ENCODE measurements around the gene ELMO2.

The ELMO2 gene, protein sequence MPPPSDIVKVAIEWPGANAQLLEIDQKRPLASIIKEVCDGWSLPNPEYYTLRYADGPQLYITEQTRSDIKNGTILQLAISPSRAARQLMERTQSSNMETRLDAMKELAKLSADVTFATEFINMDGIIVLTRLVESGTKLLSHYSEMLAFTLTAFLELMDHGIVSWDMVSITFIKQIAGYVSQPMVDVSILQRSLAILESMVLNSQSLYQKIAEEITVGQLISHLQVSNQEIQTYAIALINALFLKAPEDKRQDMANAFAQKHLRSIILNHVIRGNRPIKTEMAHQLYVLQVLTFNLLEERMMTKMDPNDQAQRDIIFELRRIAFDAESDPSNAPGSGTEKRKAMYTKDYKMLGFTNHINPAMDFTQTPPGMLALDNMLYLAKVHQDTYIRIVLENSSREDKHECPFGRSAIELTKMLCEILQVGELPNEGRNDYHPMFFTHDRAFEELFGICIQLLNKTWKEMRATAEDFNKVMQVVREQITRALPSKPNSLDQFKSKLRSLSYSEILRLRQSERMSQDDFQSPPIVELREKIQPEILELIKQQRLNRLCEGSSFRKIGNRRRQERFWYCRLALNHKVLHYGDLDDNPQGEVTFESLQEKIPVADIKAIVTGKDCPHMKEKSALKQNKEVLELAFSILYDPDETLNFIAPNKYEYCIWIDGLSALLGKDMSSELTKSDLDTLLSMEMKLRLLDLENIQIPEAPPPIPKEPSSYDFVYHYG

DNA sequence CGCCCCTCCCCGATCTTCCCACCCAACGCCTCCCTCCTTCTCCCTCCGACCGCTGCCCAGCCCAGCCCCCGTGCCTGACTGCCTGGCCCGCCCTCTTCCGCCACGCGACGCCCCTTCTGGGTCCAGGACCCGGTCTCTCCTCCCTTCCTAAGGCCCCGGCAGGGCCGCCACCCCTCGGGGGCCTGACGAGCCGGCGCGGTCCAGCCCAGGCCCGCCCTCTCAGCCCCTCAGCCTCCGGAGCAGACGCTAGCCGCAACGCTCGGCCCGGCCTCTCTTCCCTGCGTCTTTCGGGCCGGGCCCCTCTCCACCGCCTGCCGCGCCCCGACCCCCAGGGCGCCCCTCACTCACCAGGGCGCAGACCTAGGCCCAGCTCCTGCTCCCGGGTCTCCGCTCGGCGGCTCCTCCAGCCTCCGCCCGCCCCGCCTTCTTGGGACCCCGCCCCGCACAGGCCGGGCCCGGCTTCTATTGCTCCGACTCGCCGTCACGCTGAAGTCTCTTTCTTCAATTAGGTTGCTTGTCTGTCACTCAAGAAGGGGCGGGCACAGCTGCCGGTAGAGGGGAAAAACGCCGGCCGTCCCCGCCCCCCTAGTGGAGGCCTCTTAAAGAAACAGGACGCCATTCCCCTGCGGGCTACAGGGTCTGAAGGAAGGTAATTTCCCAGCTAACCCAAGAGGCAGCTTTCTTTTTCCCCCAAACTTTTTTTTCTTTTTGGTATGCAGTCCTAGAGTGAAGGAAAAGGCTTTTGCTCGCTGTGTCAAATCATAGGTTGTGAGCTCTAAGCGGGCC lies at the start of gene ELMO2:
TSS of gene ELMO2 (minus strand) at position 416 of the 786 bp plus-strand sequence. CDS start 12,133 bp downstream, outside the sequence.
- peak; percentile 92 for DNase-seq (ENCODE audit: low read depth)

DNA sequence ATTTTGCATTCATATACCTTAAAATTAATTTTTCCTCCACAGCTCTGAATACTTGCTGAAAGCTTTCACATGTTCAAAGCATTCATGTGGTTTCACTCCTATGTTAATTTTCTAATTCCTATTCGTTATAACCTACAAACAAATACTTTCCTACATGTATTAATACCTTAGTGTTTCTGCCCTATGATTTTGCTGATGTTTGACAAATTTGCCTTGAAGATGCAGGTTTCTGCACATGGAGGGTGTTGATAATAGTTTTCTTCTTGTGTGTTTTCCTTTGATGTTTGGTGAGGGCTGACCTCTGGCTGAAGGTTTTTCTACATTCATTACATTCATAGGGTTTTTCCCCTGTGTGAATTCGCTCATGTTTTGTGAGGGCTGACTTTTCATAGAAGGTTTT lies 49.3 kb upstream of the ELMO2 start:
- DNase-seq (ENCODE audit: low read depth), result no peak

DNA sequence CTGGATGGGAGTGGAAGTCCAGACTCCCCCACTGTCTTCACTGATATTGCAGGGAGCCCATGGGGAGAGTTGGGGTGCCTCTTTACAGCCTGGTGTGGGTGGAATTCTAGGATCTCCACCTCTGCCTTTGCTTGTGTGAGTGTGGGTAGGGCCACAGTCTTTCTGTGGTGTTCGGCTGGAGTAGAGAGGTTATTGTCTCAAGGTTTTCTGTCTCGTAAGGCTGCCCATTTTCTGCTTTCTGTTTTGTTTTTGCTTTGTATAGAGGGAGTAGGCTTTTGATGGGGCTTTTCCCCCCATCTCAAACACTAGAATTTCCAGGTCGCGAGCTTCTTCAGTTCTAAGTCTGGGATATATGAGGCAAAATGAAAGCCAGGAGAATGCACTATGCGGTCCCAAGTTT lies 40.4 kb upstream of the ELMO2 start:
- DNase-seq (ENCODE audit: low read depth), result no peak

DNA sequence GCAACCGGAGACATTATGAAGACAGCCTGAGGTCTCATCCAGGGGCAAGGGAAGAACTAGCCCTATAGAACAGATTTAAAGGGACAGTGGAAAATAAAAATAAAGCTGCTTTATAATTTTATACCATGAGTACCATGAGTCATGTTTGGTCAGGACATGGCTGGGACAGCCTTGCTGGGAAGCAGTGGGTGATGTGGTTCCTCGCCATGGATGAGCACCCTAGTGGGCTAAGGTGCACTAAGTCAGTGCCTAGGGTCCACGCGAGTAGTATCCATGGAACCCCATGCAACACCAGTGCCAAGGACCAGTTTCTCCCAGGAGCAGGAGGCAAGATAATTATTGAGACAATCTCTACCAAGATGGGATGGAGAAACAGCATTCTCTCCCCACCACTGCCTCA lies 33.4 kb upstream of the ELMO2 start:
- no peak for DNase-seq (ENCODE audit: low read depth)

DNA sequence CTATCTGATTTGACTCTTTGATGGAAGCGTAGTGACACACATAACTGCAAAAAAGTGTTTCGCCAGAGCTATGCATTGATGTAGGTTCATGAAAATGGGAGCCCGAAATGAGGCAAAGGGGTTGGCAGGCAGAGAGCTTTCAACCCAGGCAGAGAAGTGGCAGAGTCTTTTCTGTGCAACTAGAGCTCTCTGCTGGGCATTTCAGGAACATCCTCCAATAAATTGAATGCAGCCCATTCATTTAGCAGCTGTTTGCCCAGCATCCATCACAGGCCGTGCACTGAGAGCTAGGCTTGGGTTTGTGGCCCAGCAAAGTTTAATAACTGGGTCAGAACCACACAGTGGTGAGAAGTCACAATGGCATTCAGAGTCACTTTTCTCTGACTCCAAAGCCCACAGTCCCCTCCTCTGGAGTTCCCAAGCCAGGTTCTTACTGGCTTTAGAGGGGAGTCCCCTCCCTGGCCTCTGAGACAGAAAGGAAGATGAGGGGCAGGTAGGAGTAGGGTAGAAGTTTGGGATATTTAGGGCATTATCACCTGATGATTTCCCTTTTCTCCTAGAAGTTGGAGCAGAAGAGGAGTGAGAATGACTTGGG lies 31.8 kb upstream of the ELMO2 start:
- no peak for DNase-seq (ENCODE audit: low read depth)

DNA sequence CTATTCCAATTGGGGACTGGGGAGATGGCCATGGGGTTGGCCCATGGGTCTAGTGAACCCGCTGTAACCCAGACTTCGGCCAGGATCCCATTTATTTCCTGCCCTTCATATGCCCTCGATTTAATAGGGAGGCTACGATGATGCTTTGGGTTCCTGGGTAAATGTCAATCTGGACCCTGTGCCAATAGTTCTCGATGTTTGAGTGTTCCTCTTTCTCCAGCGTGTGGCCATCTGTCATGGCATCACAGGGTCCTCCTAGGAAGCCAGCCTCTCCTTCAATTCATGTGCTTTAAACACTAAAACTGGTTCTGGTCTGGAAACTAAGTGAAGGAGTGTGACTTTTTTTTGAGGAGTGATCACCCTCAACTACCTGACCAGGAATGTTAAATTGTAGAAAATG lies 28.7 kb upstream of the ELMO2 start:
- no peak for DNase-seq (ENCODE audit: low read depth)

DNA sequence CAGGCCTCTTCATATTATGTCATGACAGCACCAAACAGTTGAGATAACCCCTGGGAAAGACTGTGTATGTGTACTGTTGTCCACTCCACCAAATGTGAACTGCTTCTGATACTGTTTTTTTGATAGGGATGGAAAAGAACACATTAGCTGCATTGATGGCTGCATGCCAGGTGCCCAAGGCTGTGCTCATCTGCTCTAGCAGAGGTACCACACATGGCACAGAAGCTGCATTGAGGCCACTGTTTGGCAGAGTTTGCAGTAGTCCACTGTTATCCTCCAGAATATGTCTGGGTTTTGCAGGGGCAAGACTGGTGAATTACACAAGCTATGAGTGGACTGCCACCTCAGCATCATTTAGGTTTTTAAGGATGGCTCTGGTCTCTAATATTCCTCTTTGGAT lies 28.2 kb upstream of the ELMO2 start:
- DNase-seq (ENCODE audit: low read depth), result no peak

DNA sequence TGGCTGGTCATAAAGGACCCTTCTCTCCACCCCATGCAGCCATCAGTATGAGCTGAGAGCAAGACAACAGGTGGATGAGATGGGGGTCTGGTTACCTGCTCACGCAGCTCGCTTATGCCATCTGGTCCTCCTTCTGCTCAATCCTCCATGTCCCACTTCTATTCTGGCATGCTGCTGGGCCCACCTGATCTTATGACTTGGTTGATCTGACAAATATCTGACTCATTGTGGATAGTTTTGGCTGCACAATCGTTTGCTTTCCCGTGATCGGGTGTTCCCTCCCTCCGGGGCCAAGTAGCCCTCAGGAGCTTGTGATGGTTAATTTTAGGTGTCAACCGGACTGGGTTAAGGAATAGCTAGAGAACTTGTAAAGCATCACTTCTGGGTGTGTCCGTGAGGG lies 26.6 kb upstream of the ELMO2 start:
- DNase-seq (ENCODE audit: low read depth), result no peak

DNA sequence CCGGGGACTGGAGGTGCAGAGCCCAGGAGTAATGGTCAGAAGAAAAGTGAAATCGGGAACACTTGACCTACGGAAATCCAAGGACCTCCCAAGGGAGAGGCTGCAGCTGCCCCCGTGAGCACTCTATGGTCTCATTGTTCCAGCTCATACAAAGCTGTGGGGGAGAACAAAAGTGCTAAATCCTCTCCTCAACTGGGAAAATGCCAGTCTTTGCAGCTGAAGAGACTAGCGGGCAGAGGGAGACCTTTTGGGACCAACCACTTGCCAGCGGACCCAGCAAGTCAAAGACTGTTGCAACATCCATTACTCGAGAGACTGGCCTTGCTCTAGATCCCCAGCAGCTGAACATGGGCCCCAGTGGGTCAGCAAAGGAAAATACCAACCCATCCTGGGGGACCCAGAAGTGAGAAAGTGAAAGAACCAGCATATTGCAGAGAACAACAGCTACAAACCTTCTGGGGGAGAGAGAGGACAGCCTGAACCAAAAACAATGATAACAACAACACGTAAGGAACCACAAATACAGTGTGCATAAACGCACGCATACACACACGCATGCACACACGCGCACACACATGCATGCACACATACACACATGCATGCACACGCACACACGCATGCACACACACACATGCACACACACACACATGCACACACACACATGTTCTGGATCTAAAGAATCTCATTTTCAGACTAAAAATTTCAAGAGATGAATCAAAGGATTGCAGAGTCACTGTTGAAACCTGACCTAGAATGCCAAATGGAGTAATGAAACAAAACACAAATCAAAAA lies 24.7 kb upstream of the ELMO2 start:
- DNase-seq (ENCODE audit: low read depth), result no peak

DNA sequence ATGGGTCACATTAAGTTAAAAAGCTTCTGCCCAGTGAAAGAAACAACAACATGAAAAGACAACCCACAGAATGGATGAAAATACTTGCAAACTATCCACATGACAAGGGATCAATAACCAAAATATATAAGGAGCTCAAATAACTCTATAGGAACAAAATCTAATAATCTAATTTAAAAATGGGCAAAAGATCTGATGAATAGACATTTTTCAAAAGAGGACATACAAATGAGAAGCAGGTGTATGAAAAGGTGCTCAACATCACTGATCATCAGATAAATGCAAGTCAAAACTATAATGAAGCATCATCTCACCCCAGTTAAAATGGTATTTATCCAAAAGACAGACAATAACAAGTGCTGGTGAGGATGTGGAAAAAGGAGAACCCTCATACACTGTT lies 21.0 kb upstream of the ELMO2 start:
- no peak for DNase-seq (ENCODE audit: low read depth)

DNA sequence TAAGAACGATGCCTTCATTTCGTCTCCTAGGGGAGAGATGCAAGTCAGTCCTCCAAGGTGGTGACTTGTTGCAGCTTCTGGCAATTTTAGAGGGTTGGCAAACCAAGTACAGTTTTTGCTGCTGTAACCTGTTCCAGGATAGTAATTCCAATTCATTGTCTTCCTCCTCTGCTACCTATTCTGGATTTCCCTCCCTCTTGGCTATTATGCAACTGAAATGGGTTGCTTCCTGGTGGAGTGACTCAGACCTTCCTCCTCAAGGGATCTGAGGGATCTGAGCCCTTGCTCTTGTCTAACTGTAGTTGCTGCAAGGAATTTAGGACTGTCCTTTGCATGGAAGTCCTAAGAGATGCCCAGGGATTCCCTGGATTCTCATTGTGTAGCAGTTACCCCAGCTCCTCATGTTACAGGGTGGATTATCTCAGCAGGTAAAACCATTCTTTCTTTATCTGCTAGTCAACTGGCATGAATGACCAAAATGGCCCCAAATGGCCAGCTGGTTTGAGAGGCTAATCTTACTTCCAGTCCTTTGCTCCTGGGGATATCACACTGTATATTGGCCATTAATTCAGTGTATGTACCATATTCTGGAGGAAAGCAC lies 17.6 kb upstream of the ELMO2 start:
- DNase-seq (ENCODE audit: low read depth), result no peak

DNA sequence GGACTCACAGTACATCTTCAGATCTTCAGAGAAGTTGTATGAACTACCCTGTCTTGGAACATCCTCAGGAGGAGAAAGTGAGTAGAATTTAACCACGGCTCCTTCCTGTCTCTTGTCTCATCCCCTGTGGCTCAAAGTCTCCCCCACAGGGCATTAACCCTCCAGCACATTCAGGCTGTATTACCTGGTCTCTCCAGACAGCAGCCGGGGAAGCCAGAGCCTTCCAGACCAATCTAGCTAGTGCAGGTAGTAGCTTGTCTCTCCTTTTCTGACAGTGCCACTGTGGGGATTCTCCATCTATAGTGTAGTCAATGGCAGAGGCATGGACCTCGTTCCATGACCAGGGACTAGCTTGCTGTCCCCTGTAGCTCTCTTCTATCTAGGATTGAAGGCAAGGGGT lies 16.9 kb upstream of the ELMO2 start:
- no peak for DNase-seq (ENCODE audit: low read depth)

DNA sequence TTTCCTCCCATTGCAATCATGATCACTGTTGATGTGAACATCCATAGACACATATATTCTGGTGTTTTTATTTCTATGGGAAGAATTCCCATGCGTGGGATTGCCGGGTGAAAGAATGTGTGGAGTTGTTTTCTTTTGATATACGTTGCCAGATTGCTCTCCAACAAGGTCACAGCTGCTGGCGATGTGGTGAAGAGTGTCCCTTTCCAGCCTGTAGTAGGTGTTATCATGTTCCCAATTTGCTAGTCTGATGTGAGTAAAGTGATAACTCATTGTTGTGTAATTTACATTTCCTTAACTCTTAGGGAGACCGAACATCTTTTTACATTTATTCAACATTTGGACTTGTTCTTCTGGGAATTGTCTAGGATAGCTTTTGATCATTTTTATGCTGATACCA lies 14.5 kb upstream of the ELMO2 start:
- no peak for DNase-seq (ENCODE audit: low read depth)

DNA sequence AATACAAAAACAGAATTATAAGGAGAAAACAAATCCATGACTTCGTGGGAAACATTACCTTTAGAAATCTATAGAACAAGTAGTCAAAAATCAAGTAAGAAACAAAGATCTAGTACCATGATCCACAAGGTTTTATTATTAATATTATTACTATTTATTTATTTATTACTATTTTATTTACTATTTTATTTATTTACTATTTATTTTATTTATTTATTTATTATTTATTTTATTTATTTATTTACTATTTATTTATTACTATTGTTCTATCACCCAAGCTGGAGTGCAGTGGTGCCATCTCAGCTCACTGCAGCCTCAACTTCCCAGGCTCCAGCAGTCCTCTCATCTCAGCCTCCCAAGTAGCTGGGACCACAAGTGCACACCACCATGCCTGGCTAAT lies 13.5 kb upstream of the ELMO2 start:
- no peak for DNase-seq (ENCODE audit: low read depth)

DNA sequence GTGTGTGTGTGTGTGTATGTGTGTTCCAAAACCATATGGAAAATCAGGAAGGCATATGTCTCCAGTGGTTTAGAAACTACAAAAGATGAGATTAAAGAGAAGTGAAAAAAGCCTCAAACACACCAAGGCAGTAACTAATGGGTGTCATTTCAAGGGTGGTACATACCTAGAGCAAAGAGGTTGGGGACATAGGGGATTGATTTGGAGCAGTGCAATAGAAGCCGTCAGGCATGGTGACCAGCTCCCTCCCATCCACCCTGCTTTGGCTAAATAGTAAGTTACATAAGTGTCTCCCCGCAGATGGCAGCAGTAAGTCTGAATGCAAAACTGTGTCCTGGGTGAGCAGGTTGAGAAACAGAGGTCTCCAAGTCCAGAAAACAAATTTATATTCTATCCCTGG lies 10.4 kb upstream of the ELMO2 start:
- DNase-seq (ENCODE audit: low read depth), result no peak

DNA sequence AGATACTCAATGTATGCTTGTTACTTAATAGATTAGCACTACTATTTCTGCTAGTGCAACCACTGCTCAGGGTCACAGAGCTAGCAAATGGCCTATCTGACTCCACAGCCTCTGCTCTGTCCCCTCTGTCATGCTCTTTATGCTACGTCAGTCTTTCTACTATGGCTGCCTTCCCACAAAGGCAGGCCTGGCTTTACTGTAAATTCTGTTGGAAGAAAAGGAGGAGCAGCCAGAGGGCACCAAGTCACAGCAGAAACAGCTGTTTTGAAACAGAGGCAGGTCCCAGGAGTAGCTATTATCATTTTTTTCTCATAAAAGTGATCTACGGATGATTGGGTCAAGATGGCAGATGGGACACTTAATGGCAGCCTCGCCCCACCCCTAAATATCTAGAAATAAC lies 10.0 kb upstream of the ELMO2 start:
- DNase-seq (ENCODE audit: low read depth), result no peak

DNA sequence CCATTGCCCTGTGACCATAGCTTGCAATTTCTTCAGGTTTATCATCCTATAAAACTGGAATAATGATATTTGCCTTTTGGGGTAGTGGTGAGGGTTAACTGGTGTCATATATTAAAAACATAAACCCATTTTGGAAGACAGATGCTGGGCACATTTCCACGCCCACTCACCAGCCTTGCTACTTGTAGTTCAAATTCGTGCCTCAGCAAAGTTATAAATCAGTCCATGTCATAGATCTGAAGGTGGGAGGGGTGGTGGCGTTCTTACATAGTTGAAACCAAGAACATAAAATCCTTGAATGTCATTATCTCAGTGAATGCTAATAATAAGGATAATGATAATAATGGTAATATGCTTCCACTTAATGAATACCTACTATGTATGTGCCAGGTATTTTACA lies 9.4 kb upstream of the ELMO2 start:
- no peak for DNase-seq (ENCODE audit: low read depth)

DNA sequence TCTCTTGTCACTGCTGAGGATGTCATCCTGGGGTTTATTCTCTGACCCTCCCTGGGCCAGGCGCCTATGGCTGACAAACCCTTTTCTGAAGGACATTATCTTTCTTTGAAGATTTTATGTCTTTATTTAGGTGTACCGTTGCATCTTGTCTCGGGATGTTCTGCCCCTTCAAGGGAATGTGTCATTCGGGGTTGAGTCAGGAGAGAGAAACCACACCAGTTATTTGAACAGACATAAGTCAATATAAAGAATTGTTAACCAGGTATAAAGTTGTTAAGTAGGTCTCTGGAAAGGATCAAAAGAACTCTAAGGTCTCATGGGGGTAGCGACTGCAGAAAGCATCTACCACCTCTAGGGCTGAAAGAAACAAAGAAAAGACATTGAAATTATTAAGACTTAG lies 8.2 kb upstream of the ELMO2 start:
- DNase-seq (ENCODE audit: low read depth), result no peak

DNA sequence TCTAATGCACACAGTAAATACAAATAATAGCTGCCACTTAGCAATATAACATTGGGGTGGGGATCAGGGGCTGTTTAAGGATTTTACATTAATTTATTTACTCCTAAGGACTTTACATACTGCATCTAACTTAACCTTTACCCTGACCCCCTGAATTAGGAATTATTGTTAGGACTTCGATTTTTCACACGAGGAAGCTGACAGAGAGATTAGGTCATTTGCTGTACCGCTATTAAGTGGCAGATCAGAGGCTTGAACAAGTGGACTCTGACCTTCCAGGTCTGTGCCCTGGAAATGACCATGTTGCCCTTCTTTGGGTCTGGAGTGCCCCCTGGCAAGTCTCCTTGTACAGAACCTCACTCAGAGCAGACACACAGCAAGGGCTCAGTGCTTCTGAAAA lies 5.2 kb upstream of the ELMO2 start:
- no peak for DNase-seq (ENCODE audit: low read depth)

DNA sequence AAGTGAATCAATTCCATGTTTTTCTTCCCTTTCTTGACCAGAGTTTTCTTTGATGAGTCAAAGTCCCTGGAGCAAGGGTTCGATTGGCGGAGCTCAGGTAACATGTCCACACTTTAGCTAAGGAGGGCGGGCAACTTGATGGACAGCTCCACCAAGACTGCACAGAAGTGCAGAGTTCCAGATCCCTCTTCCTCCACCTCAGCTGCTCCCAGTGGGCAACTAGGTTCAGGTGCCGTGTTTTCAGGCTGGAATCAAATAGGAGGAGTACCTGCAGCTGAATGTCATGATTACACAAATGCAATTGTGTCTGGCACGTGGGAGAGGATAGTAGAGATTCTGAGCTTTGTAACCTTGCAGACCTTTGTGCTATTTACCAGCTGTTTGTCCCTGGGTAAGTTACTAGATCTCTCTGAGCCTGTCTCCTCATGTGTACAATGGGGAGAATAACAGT lies 1.9 kb upstream of the ELMO2 start:
- no peak for DNase-seq (ENCODE audit: low read depth)

DNA sequence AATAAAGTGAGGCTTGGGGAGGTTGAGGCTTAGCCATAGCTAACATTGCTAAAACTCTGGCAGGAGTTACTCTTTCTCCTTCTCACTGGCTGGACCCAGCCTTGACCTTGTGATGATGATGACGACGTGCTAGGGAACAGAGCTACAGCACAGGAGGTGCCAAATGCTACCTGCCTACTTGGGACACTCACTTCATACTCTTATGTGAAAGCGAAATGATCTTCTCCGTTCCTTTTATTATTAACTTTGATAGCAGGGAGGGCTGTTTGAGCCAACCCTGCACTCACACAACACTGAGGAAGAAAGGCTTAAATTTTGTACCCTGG lies 1.2 kb upstream of the ELMO2 start:
- DNase-seq (ENCODE audit: low read depth), result no peak

All from stimulated activated CD8-positive, alpha-beta memory T cell treated with anti-CD3 and anti-CD28 coated beads, Interleukin-15, amount 100 ng/mL, for 1 hour (primary cell).